Measurements from ENCODE around the gene ZFP37.
"Not testable (repeated sequence)": the region's sequence is repeated elsewhere in the genome, so short reads cannot be mapped to it uniquely, and the experiment has no call there.

The ZFP37 gene

GRCh38 chr9:113062256-113062931, 5.9 kb upstream of the ZFP37 start:
- H3K27ac ChIP-seq (ENCODE audit: insufficient read depth in 1 of 2, low read depth in 1 of 2, low read length in 2 of 2, poor library complexity in 1 of 2, severe bottlenecking in 2 of 2); H3K4me1 ChIP-seq (ENCODE audit: control extremely low read depth in 1 of 4, control insufficient read depth in 4 of 4, insufficient read depth in 4 of 4, low read length in 3 of 4); H3K36me3 ChIP-seq (ENCODE audit: control insufficient read depth in 4 of 4, insufficient read depth in 4 of 4, low read length in 3 of 4); DNase-seq; CTCF ChIA-PET; POLR2A ChIA-PET; H3K4me3 ChIP-seq (ENCODE audit: control insufficient read depth in 1 of 7, extremely low read depth in 1 of 7, insufficient read depth in 4 of 7, low read depth in 2 of 7, low read length in 6 of 7): not testable (repeated sequence)
- H3K27me3 ChIP-seq (replicated peaks in 2 of 5; ENCODE audit: control insufficient read depth in 4 of 5, insufficient read depth in 5 of 5, low read length in 4 of 5): peaks cover 0 to 43% (median 14%) of the 10 kb centered on the region in 5 experiments
- H3K9me3 ChIP-seq (ENCODE audit: control extremely low read depth in 1 of 5, control insufficient read depth in 4 of 5, insufficient read depth in 2 of 5, low read depth in 1 of 5, low read length in 4 of 5): peaks cover 3 to 40% (median 37%) of the 10 kb centered on the region in 5 experiments
- WGBS (ENCODE audit: insufficient coverage): no CpG with 5 or more reads among the region's 44 CpGs

GRCh38 chr9:113061072-113061850, 4.7 kb upstream of the ZFP37 start:
- DNase-seq: peak in 1 of 3 donors; percentile 15
- peaks cover 3 to 51% (median 46%) of the 10 kb centered on the region in 5 experiments for H3K9me3 ChIP-seq (ENCODE audit: control extremely low read depth in 1 of 5, control insufficient read depth in 4 of 5, insufficient read depth in 2 of 5, low read depth in 1 of 5, low read length in 4 of 5)
- H3K27ac ChIP-seq (ENCODE audit: insufficient read depth in 1 of 2, low read depth in 1 of 2, low read length in 2 of 2, poor library complexity in 1 of 2, severe bottlenecking in 2 of 2); H3K4me1 ChIP-seq (ENCODE audit: control extremely low read depth in 1 of 4, control insufficient read depth in 4 of 4, insufficient read depth in 4 of 4, low read length in 3 of 4); CTCF ChIA-PET; H3K4me3 ChIP-seq (ENCODE audit: control insufficient read depth in 1 of 7, extremely low read depth in 1 of 7, insufficient read depth in 4 of 7, low read depth in 2 of 7, low read length in 6 of 7); POLR2A ChIA-PET; H3K36me3 ChIP-seq (ENCODE audit: control insufficient read depth in 4 of 4, insufficient read depth in 4 of 4, low read length in 3 of 4): not testable (repeated sequence)
- peaks cover 0 to 54% (median 15%) of the 10 kb centered on the region in 5 experiments for H3K27me3 ChIP-seq (replicated peaks in 2 of 5; ENCODE audit: control insufficient read depth in 4 of 5, insufficient read depth in 5 of 5, low read length in 4 of 5)
- 12% methylated on average over 8 of the region's 33 CpGs for WGBS (ENCODE audit: insufficient coverage)

GRCh38 chr9:113059581-113060284, 3.2 kb upstream of the ZFP37 start:
- 5% methylated on average over 11 of the region's 61 CpGs for WGBS (ENCODE audit: insufficient coverage)
- H3K27ac ChIP-seq (ENCODE audit: insufficient read depth in 1 of 2, low read depth in 1 of 2, low read length in 2 of 2, poor library complexity in 1 of 2, severe bottlenecking in 2 of 2); H3K4me1 ChIP-seq (ENCODE audit: control extremely low read depth in 1 of 4, control insufficient read depth in 4 of 4, insufficient read depth in 4 of 4, low read length in 3 of 4); H3K4me3 ChIP-seq (ENCODE audit: control insufficient read depth in 1 of 7, extremely low read depth in 1 of 7, insufficient read depth in 4 of 7, low read depth in 2 of 7, low read length in 6 of 7); CTCF ChIA-PET; H3K36me3 ChIP-seq (ENCODE audit: control insufficient read depth in 4 of 4, insufficient read depth in 4 of 4, low read length in 3 of 4); DNase-seq; POLR2A ChIA-PET: not testable (repeated sequence)
- H3K27me3 ChIP-seq (replicated peaks in 2 of 5; ENCODE audit: control insufficient read depth in 4 of 5, insufficient read depth in 5 of 5, low read length in 4 of 5): peaks cover 0 to 60% (median 15%) of the 10 kb centered on the region in 5 experiments
- H3K9me3 ChIP-seq (ENCODE audit: control extremely low read depth in 1 of 5, control insufficient read depth in 4 of 5, insufficient read depth in 2 of 5, low read depth in 1 of 5, low read length in 4 of 5): peaks cover 3 to 64% (median 61%) of the 10 kb centered on the region in 5 experiments

- Histone ChIP-seq H3K27me3 (replicated peaks in 2 of 5; ENCODE audit: control insufficient read depth in 4 of 5, insufficient read depth in 5 of 5, low read length in 4 of 5) (peaks cover 0 to 50% (median 15%) of the 10 kb centered on the region in 5 experiments), H3K36me3 (ENCODE audit: control insufficient read depth in 4 of 4, insufficient read depth in 4 of 4, low read length in 3 of 4) (peaks cover 0 to 3% (median 0%) of the 10 kb centered on the region in 4 experiments), H3K9me3 (ENCODE audit: control extremely low read depth in 1 of 5, control insufficient read depth in 4 of 5, insufficient read depth in 2 of 5, low read depth in 1 of 5, low read length in 4 of 5) (peaks cover 14 to 79% (median 62%) of the 10 kb centered on the region in 5 experiments), H3K4me1 (ENCODE audit: control extremely low read depth in 1 of 4, control insufficient read depth in 4 of 4, insufficient read depth in 4 of 4, low read length in 3 of 4) (peaks cover 0 to 5% (median 0%) of the 10 kb centered on the region in 4 experiments), H3K4me3 (ENCODE audit: control insufficient read depth in 1 of 7, extremely low read depth in 1 of 7, insufficient read depth in 4 of 7, low read depth in 2 of 7, low read length in 6 of 7) (peak overlapping the region in 6 of 7 experiments; percentile 70 to 91 (median 79)), H3K27ac (ENCODE audit: insufficient read depth in 1 of 2, low read depth in 1 of 2, low read length in 2 of 2, poor library complexity in 1 of 2, severe bottlenecking in 2 of 2) (no peak overlapping the region)
- ChIA-PET POLR2A (no interaction called here), CTCF (no interaction called here)
- peak in 2 of 3 donors; percentile 29 to 38 for DNase-seq
- WGBS (ENCODE audit: insufficient coverage): 57% methylated on average over 1 of the region's 5 CpGs
Observed at GRCh38 chr9:113057193-113057592, 669 bp upstream of the ZFP37 start.

GRCh38 chr9:113042884-113043657, 13.5 kb downstream of the ZFP37 start:
- no peak for DNase-seq
- Histone ChIP-seq H3K4me1 (ENCODE audit: control extremely low read depth in 1 of 4, control insufficient read depth in 4 of 4, insufficient read depth in 4 of 4, low read length in 3 of 4) (no peaks in the 10 kb centered on the region), H3K4me3 (ENCODE audit: control insufficient read depth in 1 of 7, extremely low read depth in 1 of 7, insufficient read depth in 4 of 7, low read depth in 2 of 7, low read length in 6 of 7) (no peak overlapping the region), H3K36me3 (ENCODE audit: control insufficient read depth in 4 of 4, insufficient read depth in 4 of 4, low read length in 3 of 4) (peaks cover 0 to 19% (median 0%) of the 10 kb centered on the region in 4 experiments), H3K9me3 (ENCODE audit: control extremely low read depth in 1 of 5, control insufficient read depth in 4 of 5, insufficient read depth in 2 of 5, low read depth in 1 of 5, low read length in 4 of 5) (peaks cover 35 to 86% (median 41%) of the 10 kb centered on the region in 5 experiments), H3K27ac (ENCODE audit: insufficient read depth in 1 of 2, low read depth in 1 of 2, low read length in 2 of 2, poor library complexity in 1 of 2, severe bottlenecking in 2 of 2) (no peak overlapping the region), H3K27me3 (replicated peaks in 2 of 5; ENCODE audit: control insufficient read depth in 4 of 5, insufficient read depth in 5 of 5, low read length in 4 of 5) (no peaks in the 10 kb centered on the region)
- ChIA-PET POLR2A (no interaction called here), CTCF (interaction anchor here (1.0 to 1.5 kb wide), 2 partner anchors 9 to 11 kb away, joined by 3 to 4 read pairs; no protein-coding TSS in a partner anchor)
- WGBS (ENCODE audit: insufficient coverage): 80% methylated on average over 1 of the region's 4 CpGs

GRCh38 chr9:113026200-113026599, 30.3 kb downstream of the ZFP37 start:
- Histone ChIP-seq H3K4me3 (ENCODE audit: control insufficient read depth in 1 of 7, extremely low read depth in 1 of 7, insufficient read depth in 4 of 7, low read depth in 2 of 7, low read length in 6 of 7) (no peak overlapping the region), H3K36me3 (ENCODE audit: control insufficient read depth in 4 of 4, insufficient read depth in 4 of 4, low read length in 3 of 4) (no peaks in the 10 kb centered on the region), H3K27me3 (replicated peaks in 2 of 5; ENCODE audit: control insufficient read depth in 4 of 5, insufficient read depth in 5 of 5, low read length in 4 of 5) (no peaks in the 10 kb centered on the region), H3K9me3 (ENCODE audit: control extremely low read depth in 1 of 5, control insufficient read depth in 4 of 5, insufficient read depth in 2 of 5, low read depth in 1 of 5, low read length in 4 of 5) (peaks cover 2 to 56% (median 13%) of the 10 kb centered on the region in 5 experiments), H3K4me1 (ENCODE audit: control extremely low read depth in 1 of 4, control insufficient read depth in 4 of 4, insufficient read depth in 4 of 4, low read length in 3 of 4) (no peaks in the 10 kb centered on the region), H3K27ac (ENCODE audit: insufficient read depth in 1 of 2, low read depth in 1 of 2, low read length in 2 of 2, poor library complexity in 1 of 2, severe bottlenecking in 2 of 2) (no peak overlapping the region)
- no peak for DNase-seq
- ChIA-PET POLR2A (no interaction called here), CTCF (no interaction called here)
- no CpG with 5 or more reads among the region's 1 CpG for WGBS (ENCODE audit: insufficient coverage)
